AG04449 (cell line): Measurements from ENCODE around the gene PPP2R5C.

Experiments
- CTCF ChIA-PET: fragments of 350-600 bp; formaldehyde crosslinking; extraction: SDS; loops from one replicate; lab custom pipeline; 2021; ENCODE audit warnings: antibody characterized with exemption; lab: Yijun Ruan, JAX
- POLR2A ChIA-PET: fragments of 400-600, 350-600 bp; formaldehyde crosslinking; extraction: SDS; loops from one replicate; lab custom pipeline; 2020; ENCODE audit warnings: antibody characterized with exemption, inconsistent platforms; lab: Yijun Ruan, JAX
- DNase-seq: peaks from one replicate; pipeline ENCODE4 v3.0.0-alpha.2; 2010; ENCODE audit warnings: low read depth, low spot score
- H3K4me3 ChIP-seq: 2 replicates; pipeline ENCODE4 v1.5.1; 2011; ENCODE audit warnings: low read depth, mild to moderate bottlenecking, control low read depth, low read length
- TF ChIP-seq, protein P1 (sequence below): IDR thresholded peaks from one replicate; pipeline ENCODE4 v1.5.1; 2011; ENCODE audit warnings: mild to moderate bottlenecking, moderate library complexity, low read length, control low read depth, inconsistent platforms; ENCODE audit not compliant: insufficient read depth; ENCODE audit errors: missing control alignments

PPP2R5C gene

DNA sequence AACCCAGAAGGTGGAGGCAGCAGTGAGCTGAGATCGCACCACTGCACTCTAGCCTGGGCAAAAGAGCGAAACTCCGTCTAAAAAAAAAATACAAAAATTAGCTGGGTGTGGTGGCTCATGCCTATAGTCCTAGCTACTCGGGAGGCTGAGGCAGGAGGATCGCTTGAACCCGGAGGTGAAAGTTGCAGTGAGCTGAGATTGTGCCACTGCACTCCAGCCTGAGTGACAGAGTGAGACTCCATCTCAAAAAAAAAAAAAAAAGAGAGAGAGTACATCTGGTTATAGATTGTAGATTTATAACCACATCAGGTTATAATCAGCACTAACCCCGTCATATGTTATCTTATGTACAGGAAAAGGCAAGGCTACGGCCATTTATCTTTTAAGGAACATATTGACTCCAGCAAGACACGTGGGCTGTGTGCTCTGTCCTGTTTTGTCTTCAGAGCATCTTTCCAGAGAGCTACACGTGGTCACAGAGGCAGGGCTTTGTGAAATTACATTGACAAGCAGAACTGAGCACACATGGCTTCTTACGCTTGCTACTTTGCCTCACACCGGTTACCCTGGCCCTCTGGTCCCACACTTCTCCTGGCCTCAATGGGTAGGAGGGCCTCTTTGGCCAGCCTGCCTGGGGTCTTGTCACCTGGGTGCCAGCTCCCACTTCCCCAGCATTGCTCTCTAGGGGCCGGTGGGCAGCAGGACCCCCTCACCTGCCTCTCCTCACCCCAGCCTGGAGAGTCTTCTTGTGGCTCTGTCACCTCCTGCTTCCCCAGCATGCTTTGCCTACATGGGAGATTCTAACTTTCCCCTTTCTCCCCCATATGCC is 196.1 kb downstream of the PPP2R5C start:
- DNase-seq, result no peak
- TF ChIP-seq, protein P1, sequence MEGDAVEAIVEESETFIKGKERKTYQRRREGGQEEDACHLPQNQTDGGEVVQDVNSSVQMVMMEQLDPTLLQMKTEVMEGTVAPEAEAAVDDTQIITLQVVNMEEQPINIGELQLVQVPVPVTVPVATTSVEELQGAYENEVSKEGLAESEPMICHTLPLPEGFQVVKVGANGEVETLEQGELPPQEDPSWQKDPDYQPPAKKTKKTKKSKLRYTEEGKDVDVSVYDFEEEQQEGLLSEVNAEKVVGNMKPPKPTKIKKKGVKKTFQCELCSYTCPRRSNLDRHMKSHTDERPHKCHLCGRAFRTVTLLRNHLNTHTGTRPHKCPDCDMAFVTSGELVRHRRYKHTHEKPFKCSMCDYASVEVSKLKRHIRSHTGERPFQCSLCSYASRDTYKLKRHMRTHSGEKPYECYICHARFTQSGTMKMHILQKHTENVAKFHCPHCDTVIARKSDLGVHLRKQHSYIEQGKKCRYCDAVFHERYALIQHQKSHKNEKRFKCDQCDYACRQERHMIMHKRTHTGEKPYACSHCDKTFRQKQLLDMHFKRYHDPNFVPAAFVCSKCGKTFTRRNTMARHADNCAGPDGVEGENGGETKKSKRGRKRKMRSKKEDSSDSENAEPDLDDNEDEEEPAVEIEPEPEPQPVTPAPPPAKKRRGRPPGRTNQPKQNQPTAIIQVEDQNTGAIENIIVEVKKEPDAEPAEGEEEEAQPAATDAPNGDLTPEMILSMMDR, result no peak
- ChIA-PET CTCF (interaction anchor here (0.9 to 6.7 kb wide), 8 partner anchors 9 to 248 kb away, joined by 3 to 119 read pairs (median 4); no protein-coding TSS in a partner anchor), POLR2A (interaction anchor here (1.1 kb wide), 1 partner anchor 9 kb away, joined by 5 read pairs; no protein-coding TSS in a partner anchor)
- no peak overlapping the region for H3K4me3 ChIP-seq

DNA sequence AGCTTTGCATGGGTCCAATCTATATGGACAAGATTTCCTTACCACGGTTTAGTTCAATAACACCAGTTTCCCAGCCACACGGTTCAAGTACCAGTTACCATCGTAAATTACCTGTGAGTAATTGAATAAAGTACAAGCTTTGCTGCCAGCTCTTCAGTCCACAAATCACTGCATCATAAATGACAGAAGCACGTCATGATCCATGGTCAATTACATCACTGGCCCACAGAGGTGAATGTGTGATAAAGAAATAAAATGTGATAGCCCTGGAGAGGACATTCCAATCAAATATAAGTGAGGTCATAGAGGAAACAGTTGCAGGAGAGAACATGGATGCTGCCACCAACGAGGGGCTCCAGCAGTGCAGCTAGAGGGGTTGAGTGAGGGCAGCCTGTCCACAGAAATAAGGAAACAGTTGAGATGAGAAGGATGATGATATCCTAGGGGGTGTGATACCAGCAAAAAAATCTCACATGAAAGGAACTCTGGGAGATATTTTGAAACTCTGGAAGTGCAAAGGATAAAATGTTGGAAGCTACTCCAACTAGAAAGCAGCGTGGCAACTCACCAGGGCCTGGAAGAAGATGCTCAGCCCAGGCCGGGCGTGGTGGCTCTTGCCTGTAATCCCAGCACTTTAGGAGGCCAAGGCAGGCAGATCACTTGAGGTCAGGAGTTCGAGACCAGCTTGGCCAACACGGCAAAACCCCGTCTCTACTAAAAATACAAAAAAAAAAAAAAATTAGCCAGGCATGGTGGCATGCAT is 197.1 kb downstream of the PPP2R5C start:
- TF ChIP-seq, protein P1, result no peak
- DNase-seq, result no peak
- POLR2A ChIA-PET, result interaction anchor here (1.1 kb wide), 1 partner anchor 10 kb away, joined by 5 read pairs; no protein-coding TSS in a partner anchor
- CTCF ChIA-PET, result interaction anchor here (0.9 to 6.7 kb wide), 8 partner anchors 10 to 249 kb away, joined by 3 to 119 read pairs (median 8); no protein-coding TSS in a partner anchor
- H3K4me3 ChIP-seq, result no peak overlapping the region

DNA sequence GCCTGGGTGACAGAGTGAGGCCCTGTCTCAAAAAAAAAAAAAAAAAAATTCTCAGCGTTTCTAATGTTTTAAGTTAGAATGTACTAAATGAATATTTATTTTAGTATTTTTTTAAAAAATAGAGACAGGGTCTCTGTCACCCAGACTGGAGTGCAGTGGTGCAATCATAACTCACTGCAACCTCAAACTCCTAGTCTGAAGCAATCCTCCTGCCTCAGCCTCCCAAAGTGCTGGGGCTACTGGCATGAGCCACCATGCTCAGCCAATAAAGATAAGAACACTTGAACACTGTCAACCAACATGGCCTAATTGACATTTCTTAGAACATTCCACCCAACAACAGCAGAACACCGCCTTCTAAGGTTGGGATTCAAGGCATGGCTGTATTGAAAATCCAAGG is 197.8 kb downstream of the PPP2R5C start:
- no peak overlapping the region for H3K4me3 ChIP-seq
- no peak for DNase-seq
- ChIA-PET CTCF (interaction anchor here (0.8 to 6.7 kb wide), 8 partner anchors 9 to 250 kb away, joined by 3 to 119 read pairs (median 24); no protein-coding TSS in a partner anchor), POLR2A (no interaction called here)
- TF ChIP-seq, protein P1, result no peak

DNA sequence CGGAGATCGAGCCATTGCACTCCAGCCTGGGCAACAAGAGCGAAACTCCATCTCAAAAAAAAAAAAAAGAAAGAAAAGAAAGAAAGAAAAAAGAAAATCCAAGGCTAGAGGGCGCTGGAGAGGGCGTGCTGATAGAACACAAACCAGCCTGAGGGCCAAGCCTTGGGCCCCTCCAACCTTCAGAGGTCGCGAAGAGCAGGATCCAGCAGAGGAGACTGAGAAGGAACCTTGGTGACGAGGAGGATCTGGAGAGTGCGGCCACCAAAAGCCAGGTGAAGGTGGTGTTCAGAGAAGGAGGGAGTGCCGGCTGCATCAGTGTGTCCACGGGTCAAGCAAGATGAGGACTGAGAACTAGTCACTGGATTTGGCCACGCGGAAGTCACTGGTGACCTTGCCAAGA is 198.7 kb downstream of the PPP2R5C start:
- TF ChIP-seq, protein P1, result peak; percentile 39
- POLR2A ChIA-PET, result no interaction called here
- CTCF ChIA-PET, result interaction anchor here (0.6 to 6.7 kb wide), 28 partner anchors 10 to 254 kb away, joined by 3 to 119 read pairs (median 4); partner anchors contain the start of gene WDR20
- DNase-seq, result no peak
- no peak overlapping the region for H3K4me3 ChIP-seq

DNA sequence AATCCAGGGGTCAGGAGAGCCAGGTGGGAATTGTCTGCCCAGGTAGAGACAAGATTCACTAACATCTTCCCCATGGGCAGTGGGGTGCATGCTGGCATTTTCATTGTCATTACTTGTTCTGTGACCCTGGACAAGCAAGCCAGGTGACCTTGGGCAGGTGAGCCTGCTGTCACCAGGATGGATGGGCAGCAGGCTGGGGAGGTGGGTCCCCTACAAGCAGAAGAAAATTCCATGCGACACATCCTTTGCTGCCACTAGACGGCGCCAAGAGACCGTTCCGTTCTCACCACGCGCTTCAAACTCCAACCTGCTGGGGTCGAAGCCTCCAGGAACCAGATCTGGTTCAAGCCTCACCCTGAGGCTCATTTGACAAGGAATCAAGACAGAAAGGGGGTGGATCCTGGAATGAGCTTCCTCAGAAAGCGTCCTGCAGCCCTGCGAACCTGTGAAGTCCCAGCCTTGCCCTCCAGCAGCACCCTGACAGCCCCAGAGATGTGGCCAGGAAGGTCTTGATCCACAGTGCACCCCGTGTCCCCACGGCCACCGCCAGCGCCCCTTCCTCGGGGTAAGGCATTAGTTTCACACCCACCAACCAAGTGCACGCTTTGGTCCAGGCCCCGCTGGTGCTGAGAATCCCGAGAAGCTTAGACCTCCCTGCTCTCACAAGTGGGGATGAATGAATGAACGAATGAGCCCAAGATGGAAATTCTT is 199.7 kb downstream of the PPP2R5C start:
- ChIA-PET CTCF (interaction anchor here (0.6 to 6.7 kb wide), 58 partner anchors 11 to 557 kb away, joined by 3 to 119 read pairs (median 4); partner anchors contain the start of gene WDR20), POLR2A (no interaction called here)
- TF ChIP-seq, protein P1, result peak; percentile 95
- DNase-seq, result no peak
- no peak overlapping the region for H3K4me3 ChIP-seq
